H1 (cell line): ENCODE results near the gene LY6G6C. TPM values are rescaled to one million over a fixed set of nuclear protein-coding genes. Genes with fewer than 3 reads are reported as not detected.

Experiments
- KDM1A ChIP-seq: fragments of 200-600, 300-600 bp; sonication (generic); IDR thresholded peaks from 2 replicates; pipeline ENCODE4 v1.7.1; 2016; ENCODE audit warnings: mild to moderate bottlenecking, low read length, borderline replicate concordance
- polyA plus RNA-seq, 7 experiments: library from polyadenylated mRNA; depleted of rRNA in 3 of 7; stranded (reverse) in 5 of 7; unstranded in 2 of 7; fragments of >200 nt in 5 of 7; fragments of 200-250 nt in 2 of 7; gene quantifications; 1 replicate in 5 of 7; 2 replicates in 1 of 7; 4 replicates in 1 of 7; pipeline versions ENCODE4 v1.2.1 to v1.2.3, GENCODE V29; 2011 to 2013; ENCODE audit warnings: missing spikeins in 2 of 7, mixed read lengths in 2 of 7
- total RNA-seq: library from RNA; stranded (reverse); fragmentation: NEBNext Ultra II Directional; extraction: Animal tissue kit (Norgen Biotek cat#: 25700); gene quantifications from 2 replicates; pipeline ENCODE4 v1.2.1, GENCODE V29; 2021

Gene LY6G6C
- total and polyA plus RNA-seq, 2 of the 8 experiments (the other 6 are each of a cell fraction or from before 2014, with no cell fraction given) = 0.23 TPM; not detected in 1

DNA sequence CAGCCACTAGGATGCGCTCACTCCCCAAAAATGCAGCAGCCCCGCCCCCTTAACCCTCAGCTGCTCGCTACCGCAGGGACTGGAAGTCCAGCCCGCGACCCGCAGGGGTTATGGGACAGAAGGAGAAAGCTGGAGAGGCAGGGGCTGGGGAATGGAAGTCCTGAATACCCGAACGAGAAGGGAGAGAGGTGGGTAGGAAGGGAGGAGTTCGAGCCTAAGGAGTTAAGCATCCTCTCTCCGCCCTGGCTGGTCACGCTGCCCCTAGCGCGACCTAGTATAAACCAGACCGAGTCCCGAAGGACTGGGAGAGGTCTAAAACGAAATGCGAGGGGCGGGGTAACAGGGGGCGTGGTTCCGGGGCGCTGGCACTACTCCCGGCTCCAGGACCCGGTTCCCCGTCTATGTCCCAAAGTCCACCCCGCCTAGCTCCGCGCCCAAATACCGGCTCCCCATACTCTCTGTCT lies 8.0 kb upstream of the LY6G6C start (continued):
- TF ChIP-seq KDM1A = no peak
